Epidermal melanocyte (primary cell): ENCODE measurements around the gene PRAMEF10.
"Not testable (repeated sequence)": the region's sequence is repeated elsewhere in the genome, so short reads cannot be mapped to it uniquely, and the experiment has no call there.

Source experiments
- DNase-seq: peaks from one replicate; pipeline ENCODE4 v3.0.0; 2011; ENCODE audit warnings: low spot score; ENCODE audit not compliant: insufficient read length

The PRAMEF10 gene, protein sequence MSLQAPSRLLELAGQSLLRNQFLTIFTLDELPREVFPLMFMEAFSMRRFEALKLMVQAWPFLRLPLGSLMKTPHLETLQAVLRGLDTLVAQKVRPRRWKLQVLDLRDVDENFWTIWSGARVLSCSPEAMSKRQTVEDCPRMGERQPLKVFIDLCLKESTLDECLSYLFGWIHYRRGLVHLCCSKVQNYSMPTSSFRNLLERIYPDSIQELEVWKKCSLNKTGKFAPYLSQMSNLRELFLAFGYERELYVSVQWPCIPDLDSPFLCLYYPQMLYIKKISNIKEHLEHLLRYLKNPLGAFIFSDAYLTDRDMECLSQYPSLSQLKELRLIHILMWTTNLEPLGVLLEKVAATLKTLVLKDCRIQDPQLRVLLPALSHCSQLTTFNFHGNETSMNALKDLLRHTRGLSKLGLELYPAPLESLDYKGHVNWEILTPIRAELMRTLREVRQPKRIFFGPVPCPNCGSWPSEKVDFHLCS

DNA sequence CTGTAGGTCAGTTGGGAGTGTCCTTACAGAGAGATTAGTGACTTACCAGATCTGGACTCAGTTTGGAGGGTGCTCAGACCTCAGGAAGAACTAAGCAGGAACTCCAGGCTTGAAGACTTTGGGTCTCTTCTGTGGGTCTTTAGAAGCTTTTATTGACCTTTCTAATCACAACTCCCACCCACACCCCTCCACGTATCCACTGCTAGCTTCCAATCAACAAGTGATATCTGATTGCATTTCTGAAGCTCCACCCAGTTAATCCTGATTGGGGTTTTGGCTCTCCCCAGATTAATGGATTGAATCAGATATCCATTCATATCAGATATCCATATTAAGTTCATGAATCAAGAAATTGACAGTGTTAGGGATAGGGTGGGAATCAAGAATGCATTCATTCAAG lies at the start of gene PRAMEF10:
PRAMEF10 (minus strand) TSS at position 101 of the 400 bp plus-strand sequence. CDS start 2,423 bp downstream, outside the sequence.
- DNase-seq = not testable (repeated sequence)

DNA sequence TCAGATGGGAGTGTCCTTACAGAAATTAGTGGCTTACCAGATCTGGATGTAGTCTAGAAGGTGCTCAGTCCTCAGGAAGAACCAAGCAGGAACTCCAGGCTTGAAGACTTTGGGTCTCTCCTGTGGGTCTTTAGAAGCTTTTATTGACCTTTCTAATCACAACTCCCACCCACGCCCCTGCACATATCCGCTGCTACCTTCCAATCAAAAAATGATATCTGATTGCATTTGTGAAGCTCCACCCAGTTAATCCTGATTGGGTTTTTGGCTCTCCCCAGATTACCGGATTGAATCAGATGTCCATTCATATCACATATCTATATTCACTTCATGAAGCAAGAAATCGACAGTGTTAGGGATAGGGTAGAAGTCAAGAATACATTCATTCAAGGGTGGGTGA lies 49.4 kb upstream of the PRAMEF10 start, which contains the start of gene PRAMEF6:
PRAMEF6 (minus strand) TSS at position 101 of the 400 bp plus-strand sequence. CDS start 5,062 bp downstream, outside the sequence.
- DNase-seq = not testable (repeated sequence)

DNA sequence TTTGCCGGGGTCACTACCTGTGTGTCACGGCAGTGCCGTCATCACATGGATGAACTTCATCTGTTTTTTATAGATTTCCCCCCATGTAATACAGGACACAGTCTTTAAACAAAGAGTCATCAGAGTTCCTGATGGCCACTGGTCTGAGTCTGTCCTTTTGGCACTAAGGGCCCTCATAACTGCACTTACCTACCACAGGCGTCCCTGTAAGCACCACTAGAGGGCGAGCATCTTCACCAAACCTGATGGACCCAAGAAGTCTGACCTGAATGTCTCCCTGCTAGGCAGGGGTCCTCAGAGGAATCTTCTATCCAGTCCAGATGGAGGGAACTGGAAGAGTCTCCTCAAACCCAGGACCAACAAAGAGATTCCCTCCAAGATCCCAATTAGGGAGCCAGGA lies 26.3 kb upstream of the PRAMEF10 start:
- DNase-seq = not testable (repeated sequence)

DNA sequence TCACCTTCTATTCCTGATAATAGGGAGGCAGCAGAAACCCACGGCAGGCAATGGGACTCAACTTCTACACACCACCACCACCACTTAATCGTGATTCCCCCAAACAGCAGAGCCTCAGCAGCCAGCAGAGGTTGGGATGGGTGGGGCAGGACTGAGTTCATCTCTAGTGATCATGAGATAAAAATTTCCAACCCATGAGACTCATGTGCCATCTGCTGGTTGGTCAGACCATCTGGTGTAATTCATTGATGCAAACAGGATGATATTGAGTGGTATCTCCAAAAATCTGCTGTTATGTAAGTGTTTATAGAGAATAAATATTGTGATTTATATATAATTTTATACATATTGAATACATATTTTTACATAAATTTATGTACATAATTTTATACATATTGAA lies 23.7 kb upstream of the PRAMEF10 start:
- not testable (repeated sequence) for DNase-seq

DNA sequence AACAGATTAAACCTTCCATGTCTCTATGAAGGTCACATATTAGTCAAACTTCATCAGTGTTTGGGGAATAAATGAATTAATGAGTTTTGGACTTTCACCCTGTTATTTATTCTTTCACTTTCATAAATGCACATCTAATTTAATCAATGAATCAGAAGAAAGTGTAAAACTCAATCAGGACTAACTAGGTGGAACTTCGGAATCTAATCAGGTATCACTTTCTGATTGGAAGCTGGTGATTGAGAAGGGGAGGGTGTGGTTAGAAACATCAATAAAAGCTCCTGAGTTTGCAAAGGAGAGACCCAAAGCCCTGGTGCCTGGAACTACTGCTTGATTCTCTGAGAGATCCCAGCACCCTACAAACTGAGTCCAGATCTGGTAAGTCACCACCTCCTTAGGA lies 18.2 kb upstream of the PRAMEF10 start, which contains the start of gene PRAMEF7:
PRAMEF7 (plus strand) TSS at position 301 of the 400 bp plus-strand sequence. CDS start 1,083 bp downstream, outside the sequence.
- DNase-seq = not testable (repeated sequence)

DNA sequence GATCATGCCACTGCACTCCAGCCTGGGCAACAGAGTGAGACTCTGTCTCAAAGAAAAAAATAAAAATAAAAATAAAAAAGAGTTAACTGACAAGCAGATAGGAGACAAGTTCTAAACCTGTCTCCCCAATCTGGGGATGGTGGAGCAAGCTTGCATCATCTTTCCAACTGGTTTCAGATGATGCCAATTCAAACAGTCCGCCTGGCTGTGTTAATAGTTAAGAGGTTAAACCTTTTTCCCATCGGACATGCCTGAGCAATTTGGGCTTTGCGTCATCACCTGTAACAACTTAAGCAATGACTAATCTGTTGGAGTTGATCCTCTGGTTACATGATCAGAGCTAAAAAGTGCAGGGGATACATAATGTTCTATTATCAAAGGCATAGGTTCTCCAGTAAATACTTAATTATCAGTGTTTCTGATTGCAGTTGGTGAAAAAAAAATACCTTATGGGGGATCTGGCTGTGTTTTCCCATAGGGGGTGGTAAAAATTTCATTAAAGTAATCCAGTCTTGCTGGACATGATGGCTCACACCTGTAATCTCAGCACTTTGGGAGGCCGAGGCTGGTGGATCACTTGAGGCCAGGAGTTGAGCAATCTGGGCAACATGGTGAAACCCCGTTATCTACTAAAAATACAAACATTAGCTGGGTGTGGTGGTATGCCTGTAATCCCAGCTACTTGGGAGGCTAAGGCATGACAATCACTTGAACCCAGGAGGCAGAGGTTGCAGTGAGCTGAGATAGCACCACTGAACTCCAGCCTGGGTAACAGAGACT lies 5.9 kb upstream of the PRAMEF10 start:
- DNase-seq = not testable (repeated sequence)

DNA sequence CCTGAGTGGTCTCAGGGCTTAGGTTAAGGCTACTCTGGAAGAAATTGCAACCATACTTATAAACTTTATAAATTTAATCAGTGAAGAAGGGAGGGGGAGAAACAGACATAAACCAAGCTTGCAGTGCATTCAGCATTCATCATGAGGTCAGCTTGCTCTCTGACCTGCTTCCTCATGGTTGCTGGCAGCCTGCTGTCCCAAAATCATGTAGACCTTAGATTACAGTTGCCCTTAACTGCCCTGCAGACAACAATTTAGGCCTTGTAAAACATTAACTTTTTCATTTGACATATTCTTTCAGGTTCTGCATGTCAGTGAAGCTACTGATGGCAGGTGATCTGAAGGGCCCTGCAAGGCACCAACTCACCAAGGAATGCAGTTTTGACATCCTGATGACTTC lies 1.1 kb upstream of the PRAMEF10 start:
- DNase-seq = not testable (repeated sequence)

DNA sequence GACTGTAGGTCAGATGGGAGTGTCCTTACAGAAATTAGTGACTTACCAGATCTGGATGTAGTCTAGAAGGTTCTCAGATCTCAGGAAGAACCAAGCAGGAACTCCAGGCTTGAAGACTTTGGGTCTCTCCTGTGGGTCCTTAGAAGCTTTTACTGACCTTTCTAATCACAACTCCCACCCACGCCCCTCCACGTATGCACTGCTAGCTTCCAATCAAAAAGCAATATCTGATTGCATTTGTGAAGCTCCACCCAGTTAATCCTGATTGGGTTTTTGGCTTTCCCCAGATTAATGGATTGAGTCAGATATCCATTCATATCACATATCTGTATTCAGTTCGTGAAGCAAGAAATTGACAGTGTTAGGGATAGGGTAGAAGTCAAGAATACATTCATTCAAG lies 12.0 kb downstream of the PRAMEF10 start, which contains the start of gene PRAMEF4:
PRAMEF4 (minus strand) TSS at position 101 of the 400 bp plus-strand sequence. CDS start 2,807 bp downstream, outside the sequence.
- not testable (repeated sequence) for DNase-seq

DNA sequence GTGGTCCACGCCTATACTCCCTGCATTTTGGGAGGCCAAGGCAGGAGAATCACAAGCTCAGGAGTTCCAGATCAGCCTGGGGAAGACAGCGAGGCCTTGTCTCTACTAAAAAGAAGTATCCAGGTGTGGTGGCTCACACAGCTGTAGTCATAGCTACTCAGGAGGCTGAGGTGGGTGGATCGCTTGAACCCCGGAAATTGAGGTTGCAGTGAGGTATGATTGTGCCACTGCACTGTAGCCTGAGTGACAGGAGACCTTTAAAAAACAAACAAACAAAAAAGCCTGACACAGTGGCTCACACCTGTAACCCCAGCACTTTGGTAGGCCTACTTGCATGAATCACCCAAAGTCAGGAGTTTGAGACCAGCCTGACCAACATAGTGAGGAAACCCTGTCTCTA lies 19.6 kb downstream of the PRAMEF10 start:
- not testable (repeated sequence) for DNase-seq

DNA sequence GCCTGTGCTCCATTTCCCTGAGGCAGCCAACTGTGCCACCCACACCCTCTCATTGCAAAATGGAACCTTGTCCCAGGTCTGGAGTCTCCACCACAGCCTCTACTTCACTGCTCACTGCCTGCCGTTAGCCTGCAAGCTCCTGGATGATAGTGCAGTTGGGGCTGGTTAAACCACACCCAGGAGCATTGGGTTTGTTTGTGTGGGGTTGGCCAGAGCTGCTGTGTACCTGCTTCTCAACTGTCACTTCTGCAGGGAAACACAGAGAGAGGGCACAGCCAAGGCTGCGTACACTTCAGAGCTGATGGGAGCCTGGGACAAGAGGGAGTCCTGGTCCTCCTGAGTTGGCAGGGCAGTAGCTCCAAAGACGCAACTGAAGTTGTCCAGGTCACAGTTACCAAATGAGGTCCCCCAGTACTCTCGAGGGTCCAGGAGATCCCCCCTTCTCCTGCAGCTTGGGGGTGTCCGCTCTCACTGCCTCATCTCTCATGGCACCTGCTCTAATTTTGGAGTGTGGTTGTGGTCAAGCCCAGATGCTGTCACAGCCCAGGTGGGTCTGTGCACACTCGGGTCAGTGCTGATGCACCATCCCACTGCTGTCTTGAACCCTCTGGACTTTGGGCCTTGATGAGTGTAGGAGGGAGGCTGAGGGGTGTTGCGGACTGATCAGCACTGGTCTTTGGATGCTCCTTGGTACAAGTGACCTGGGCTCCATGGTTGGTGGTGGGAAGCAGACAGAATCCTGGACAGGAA lies 34.8 kb downstream of the PRAMEF10 start:
- not testable (repeated sequence) for DNase-seq

DNA sequence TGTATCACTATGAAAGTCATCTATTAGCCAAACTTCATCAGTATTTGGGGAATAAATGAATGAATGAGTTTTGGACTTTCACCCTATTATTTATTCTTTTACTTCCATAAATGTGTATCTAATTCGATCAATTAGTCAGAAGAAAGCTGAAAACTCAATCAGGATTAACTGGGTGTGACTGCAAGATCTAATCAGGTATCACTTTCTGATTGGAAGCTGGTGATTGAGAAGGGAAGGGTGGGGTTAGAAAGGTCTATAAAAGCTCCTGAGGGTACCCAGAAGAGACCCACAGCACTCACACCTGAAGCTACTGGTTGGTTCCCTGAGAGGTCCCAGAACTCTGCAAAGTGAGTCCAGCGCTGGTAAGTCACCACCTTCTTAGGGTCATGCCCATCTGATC lies 41.3 kb downstream of the PRAMEF10 start, which contains the start of gene PRAMEF2:
PRAMEF2 (plus strand) TSS at position 301 of the 400 bp plus-strand sequence. CDS start 1,924 bp downstream, outside the sequence.
- not testable (repeated sequence) for DNase-seq

DNA sequence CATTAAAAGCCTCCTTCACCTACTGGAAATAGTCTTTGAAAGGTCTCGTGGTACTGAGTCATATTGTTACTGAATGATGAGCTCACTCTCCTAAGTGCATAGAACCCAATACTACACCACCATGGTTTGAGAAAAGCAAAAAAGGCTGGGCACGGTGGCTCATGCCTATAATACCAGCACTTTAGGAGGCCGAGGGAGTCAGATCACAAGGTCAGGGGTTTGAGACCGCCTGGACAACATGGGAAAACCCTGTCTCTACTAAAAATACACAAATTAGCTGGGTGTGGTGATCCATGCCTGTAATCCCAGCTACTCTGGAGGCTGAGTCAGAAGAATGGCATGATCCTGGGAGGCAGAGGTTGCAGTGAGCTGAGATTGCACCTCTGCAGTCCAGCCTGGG lies 46.3 kb downstream of the PRAMEF10 start:
- no peak for DNase-seq

DNA sequence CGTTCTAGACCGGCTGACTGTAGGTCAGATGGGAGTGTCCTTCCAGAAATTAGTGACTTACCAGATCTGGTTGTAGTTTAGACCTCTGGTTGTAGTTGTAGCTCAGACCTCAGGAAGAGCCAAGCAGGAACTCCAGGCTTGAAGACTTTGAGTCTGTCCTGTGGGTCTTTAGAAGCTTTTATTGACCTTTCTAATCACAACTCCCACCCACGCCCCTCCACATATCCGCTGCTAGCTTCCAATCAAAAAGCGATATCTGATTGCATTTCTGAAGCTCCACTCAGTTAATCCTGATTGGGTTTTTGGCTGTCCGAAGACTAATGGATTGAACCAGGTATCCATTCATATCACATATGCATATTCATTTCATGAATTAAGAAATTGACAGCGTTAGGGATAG lies 49.5 kb downstream of the PRAMEF10 start, which contains the start of gene HNRNPCL1:
HNRNPCL1 (minus strand) TSS at position 101 of the 400 bp plus-strand sequence. CDS start 431 bp downstream, outside the sequence.
- DNase-seq = not testable (repeated sequence)
